ENCODE measurements around the gene CSKMT. TPM values are rescaled to one million over a fixed set of nuclear protein-coding genes. Genes with fewer than 3 reads are reported as not detected.
"Not testable (repeated sequence)": the region's sequence is repeated elsewhere in the genome, so short reads cannot be mapped to it uniquely, and the experiment has no call there.

CSKMT gene
- total RNA-seq, 4 donors from 2014 or later: 2.0 to 18.6 (median 7.3) TPM

GRCh38 chr11:62648967-62649364 is 16.1 kb upstream of the CSKMT start:
- Histone ChIP-seq H3K4me1 (peaks cover 2 to 58% (median 27%) of the 10 kb centered on the region in 3 donors), H3K36me3 (peaks cover 0 to 34% of the 10 kb centered on the region in 2 donors), H3K9me3 (no peaks in the 10 kb centered on the region), H3K27ac (no peak overlapping the region), H3K4me3 (no peak overlapping the region), H3K27me3 (no peaks in the 10 kb centered on the region)
- TF ChIP-seq EP300 (IDR thresholded peaks at IDR 0.05): no peak
- no peak for TF ChIP-seq CTCF (IDR thresholded peaks at IDR 0.05)
- TF ChIP-seq POLR2AphosphoS5 (IDR thresholded peaks at IDR 0.05): no peak
- TF ChIP-seq POLR2A (IDR thresholded peaks at IDR 0.05): no peak
- ATAC-seq: no peak
- WGBS, 2 donors (ENCODE audit: low coverage in 1 of 2): 80 to 100% methylated on average over 1 of the region's 11 CpGs

GRCh38 chr11:62649486-62649885 is 15.6 kb upstream of the CSKMT start:
- no peak for ATAC-seq
- 81 to 87% methylated on average over 5 to 6 of the region's 11 CpGs for WGBS, 2 donors (ENCODE audit: low coverage in 1 of 2)
- Histone ChIP-seq H3K4me3 (no peak overlapping the region), H3K27me3 (no peaks in the 10 kb centered on the region), H3K36me3 (peaks cover 0 to 29% of the 10 kb centered on the region in 2 donors), H3K9me3 (no peaks in the 10 kb centered on the region), H3K4me1 (peaks cover 2 to 52% (median 27%) of the 10 kb centered on the region in 3 donors), H3K27ac (no peak overlapping the region)
- TF ChIP-seq CTCF (IDR thresholded peaks at IDR 0.05) (no peak), POLR2A (IDR thresholded peaks at IDR 0.05) (no peak), EP300 (IDR thresholded peaks at IDR 0.05) (no peak), POLR2AphosphoS5 (IDR thresholded peaks at IDR 0.05) (no peak)

GRCh38 chr11:62650283-62650682 is 14.8 kb upstream of the CSKMT start:
- H3K27ac ChIP-seq, ATAC-seq, H3K27me3 ChIP-seq, H3K4me3 ChIP-seq, H3K9me3 ChIP-seq: not testable (repeated sequence)
- WGBS, 2 donors (ENCODE audit: low coverage in 1 of 2): 92 to 94% methylated on average over 2 to 12 of the region's 12 CpGs
- Histone ChIP-seq H3K36me3 (peaks cover 0 to 27% of the 10 kb centered on the region in 2 donors), H3K4me1 (peaks cover 2 to 44% (median 23%) of the 10 kb centered on the region in 3 donors)

GRCh38 chr11:62652161-62653006 is 12.7 kb upstream of the CSKMT start:
- H3K27me3 ChIP-seq: no peaks in the 10 kb centered on the region
- H3K36me3 ChIP-seq: peaks cover 0 to 26% of the 10 kb centered on the region in 2 donors
- no peak for TF ChIP-seq EP300 (IDR thresholded peaks at IDR 0.05)
- TF ChIP-seq CTCF (IDR thresholded peaks at IDR 0.05): no peak
- TF ChIP-seq POLR2AphosphoS5 (IDR thresholded peaks at IDR 0.05): no peak
- peak overlapping the region; percentile 64 to 93 (median 90) for H3K27ac ChIP-seq
- no peak for ATAC-seq
- H3K4me1 ChIP-seq: peaks cover 0 to 29% (median 13%) of the 10 kb centered on the region in 3 donors
- WGBS, 2 donors (ENCODE audit: low coverage in 1 of 2): 10 to 63% methylated on average over 2 to 9 of the region's 16 CpGs
- H3K4me3 ChIP-seq: peak overlapping the region; percentile 48 to 78
- no peaks in the 10 kb centered on the region for H3K9me3 ChIP-seq

- ATAC-seq: no peak
- Histone ChIP-seq H3K36me3 (peaks cover 0 to 7% of the 10 kb centered on the region in 2 donors), H3K4me1 (peaks cover 0 to 22% (median 13%) of the 10 kb centered on the region in 3 donors), H3K4me3 (no peak overlapping the region), H3K27ac (no peak overlapping the region), H3K9me3 (no peaks in the 10 kb centered on the region), H3K27me3 (no peaks in the 10 kb centered on the region)
- 84 to 91% methylated on average over 7 to 10 of the region's 11 CpGs for WGBS, 2 donors (ENCODE audit: low coverage in 1 of 2)
- no peak for TF ChIP-seq POLR2AphosphoS5 (IDR thresholded peaks at IDR 0.05)
- TF ChIP-seq CTCF (IDR thresholded peaks at IDR 0.05): no peak
- TF ChIP-seq EP300 (IDR thresholded peaks at IDR 0.05): no peak
- TF ChIP-seq POLR2A (IDR thresholded peaks at IDR 0.05): no peak
These were observed 10.8 kb upstream of the CSKMT start for GRCh38 chr11:62654297-62654696.
